ENCODE data around the gene PLCB1. TPM values are rescaled to one million over a fixed set of nuclear protein-coding genes. Genes with fewer than 3 reads are reported as not detected.

Gene PLCB1
- total and polyA plus RNA-seq, 2 experiments from 2014 or later = 14.9 to 20.7 TPM

GRCh38 chr20:8244637-8245036 lies 112.6 kb downstream of the PLCB1 start (continued):
- TF ChIP-seq, protein P1, sequence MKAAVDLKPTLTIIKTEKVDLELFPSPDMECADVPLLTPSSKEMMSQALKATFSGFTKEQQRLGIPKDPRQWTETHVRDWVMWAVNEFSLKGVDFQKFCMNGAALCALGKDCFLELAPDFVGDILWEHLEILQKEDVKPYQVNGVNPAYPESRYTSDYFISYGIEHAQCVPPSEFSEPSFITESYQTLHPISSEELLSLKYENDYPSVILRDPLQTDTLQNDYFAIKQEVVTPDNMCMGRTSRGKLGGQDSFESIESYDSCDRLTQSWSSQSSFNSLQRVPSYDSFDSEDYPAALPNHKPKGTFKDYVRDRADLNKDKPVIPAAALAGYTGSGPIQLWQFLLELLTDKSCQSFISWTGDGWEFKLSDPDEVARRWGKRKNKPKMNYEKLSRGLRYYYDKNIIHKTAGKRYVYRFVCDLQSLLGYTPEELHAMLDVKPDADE (IDR thresholded peaks at IDR 0.05) = no peak
- no peak for TF ChIP-seq NANOG (IDR thresholded peaks at IDR 0.05; ENCODE audit: borderline replicate concordance)
- TF ChIP-seq POLR2AphosphoS5 (IDR thresholded peaks at IDR 0.05; ENCODE audit: low read depth) = no peak

DNA sequence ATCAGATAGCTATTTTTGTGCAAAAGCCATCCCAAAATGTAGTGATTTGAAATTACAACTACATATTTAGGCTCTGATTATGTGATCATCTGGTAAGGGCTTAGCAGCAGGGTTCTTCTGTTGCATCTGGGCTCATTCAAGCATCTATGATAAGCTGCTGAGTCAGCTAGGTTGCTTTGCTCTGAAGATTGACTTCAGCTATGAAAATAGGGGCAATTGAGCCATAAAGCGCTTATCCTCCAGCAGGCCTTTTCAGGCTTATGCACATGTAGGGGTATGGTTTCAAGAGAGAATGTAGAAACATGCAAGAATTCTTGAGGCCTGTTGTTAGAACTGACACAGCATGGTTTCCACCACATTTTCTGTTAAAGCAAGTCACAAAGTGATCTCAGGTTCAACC lies 114.1 kb downstream of the PLCB1 start:
- H3K27me3 Mint-ChIP-seq (ENCODE audit: insufficient read depth, low read depth, poor library complexity) = no peaks in the 10 kb centered on the region
- ATAC-seq (no peak), DNase-seq (ENCODE audit: low spot score) (peak; percentile 18)
- Histone ChIP-seq H3K4me2 (no peak overlapping the region), H2AFZ (no peak overlapping the region), H3K27me3 (ENCODE audit: insufficient read depth) (no peaks in the 10 kb centered on the region), H4K20me1 (replicated peaks; ENCODE audit: insufficient read depth) (no peaks in the 10 kb centered on the region), H3K79me2 (replicated peaks; ENCODE audit: insufficient read depth) (no peaks in the 10 kb centered on the region), H3K27ac (ENCODE audit: low read depth) (no peak overlapping the region), H3K4me3 (no peak overlapping the region), H3K36me3 (ENCODE audit: insufficient read depth) (no peaks in the 10 kb centered on the region), H3K9me2 (ENCODE audit: insufficient read depth) (no peaks in the 10 kb centered on the region), H3K4me1 (ENCODE audit: insufficient read depth) (peaks cover 6% of the 10 kb centered on the region; the same call in 1 of the 2 replicates), H3F3A (replicated peaks; ENCODE audit: low read depth) (no peaks in the 10 kb centered on the region)
- H3K36me3 Mint-ChIP-seq (ENCODE audit: low read depth) = no peaks in the 10 kb centered on the region
- no peak overlapping the region for H3K4me3 Mint-ChIP-seq
- TF ChIP-seq ZNF331 (CRISPR knock-in tag; IDR thresholded peaks at IDR 0.05; ENCODE audit: low read depth) (peak; percentile 62), EZH2phosphoT487 (IDR thresholded peaks at IDR 0.05; ENCODE audit: unreplicated experiment) (no peak)
- peak overlapping the region; percentile 64; the same call in 1 of the 2 replicates for H3K27ac Mint-ChIP-seq
- peaks cover 11% of the 10 kb centered on the region; the same call in 2 of the 3 replicates for H3K4me1 Mint-ChIP-seq
- no peaks in the 10 kb centered on the region for H3K9me3 Mint-ChIP-seq

GRCh38 chr20:8246716-8247115 lies 114.7 kb downstream of the PLCB1 start:
- no peaks in the 10 kb centered on the region for H4K20me1 ChIP-seq (replicated peaks; ENCODE audit: insufficient read depth)
- H3K9me2 ChIP-seq (ENCODE audit: insufficient read depth) = peaks cover 1% of the 10 kb centered on the region; the same call in 1 of the 2 replicates
- H3K27ac ChIP-seq (ENCODE audit: low read depth) = no peak overlapping the region
- H3K79me2 ChIP-seq (replicated peaks; ENCODE audit: insufficient read depth) = no peaks in the 10 kb centered on the region
- Mint-ChIP-seq H3K9me3 (no peaks in the 10 kb centered on the region), H3K4me3 (no peak overlapping the region), H3K27ac (peak overlapping the region; percentile 64), H3K4me1 (peaks cover 11% of the 10 kb centered on the region; the same call in 2 of the 3 replicates), H3K36me3 (ENCODE audit: low read depth) (no peaks in the 10 kb centered on the region), H3K27me3 (ENCODE audit: insufficient read depth, low read depth, poor library complexity) (no peaks in the 10 kb centered on the region)
- H3K36me3 ChIP-seq (ENCODE audit: insufficient read depth) = no peaks in the 10 kb centered on the region
- H3K4me3 ChIP-seq = no peak overlapping the region
- no peaks in the 10 kb centered on the region for H3K27me3 ChIP-seq (ENCODE audit: insufficient read depth)
- no peaks in the 10 kb centered on the region for H3F3A ChIP-seq (replicated peaks; ENCODE audit: low read depth)
- no peak overlapping the region for H2AFZ ChIP-seq
- H3K4me2 ChIP-seq = no peak overlapping the region
- no peak for ATAC-seq
- H3K4me1 ChIP-seq (ENCODE audit: insufficient read depth) = peaks cover 6% of the 10 kb centered on the region; the same call in 1 of the 2 replicates
- DNase-seq (ENCODE audit: low spot score) = no peak
- TF ChIP-seq POLR2AphosphoS5 (IDR thresholded peaks at IDR 0.05; ENCODE audit: low read depth) = no peak
- TF ChIP-seq ZNF114 (CRISPR knock-in tag; IDR thresholded peaks at IDR 0.05) = no peak
- TF ChIP-seq, protein P1 (IDR thresholded peaks at IDR 0.05) = no peak
- TF ChIP-seq STAT1 (IDR thresholded peaks at IDR 0.05; ENCODE audit: unreplicated experiment) = no peak
- TF ChIP-seq, protein P2, sequence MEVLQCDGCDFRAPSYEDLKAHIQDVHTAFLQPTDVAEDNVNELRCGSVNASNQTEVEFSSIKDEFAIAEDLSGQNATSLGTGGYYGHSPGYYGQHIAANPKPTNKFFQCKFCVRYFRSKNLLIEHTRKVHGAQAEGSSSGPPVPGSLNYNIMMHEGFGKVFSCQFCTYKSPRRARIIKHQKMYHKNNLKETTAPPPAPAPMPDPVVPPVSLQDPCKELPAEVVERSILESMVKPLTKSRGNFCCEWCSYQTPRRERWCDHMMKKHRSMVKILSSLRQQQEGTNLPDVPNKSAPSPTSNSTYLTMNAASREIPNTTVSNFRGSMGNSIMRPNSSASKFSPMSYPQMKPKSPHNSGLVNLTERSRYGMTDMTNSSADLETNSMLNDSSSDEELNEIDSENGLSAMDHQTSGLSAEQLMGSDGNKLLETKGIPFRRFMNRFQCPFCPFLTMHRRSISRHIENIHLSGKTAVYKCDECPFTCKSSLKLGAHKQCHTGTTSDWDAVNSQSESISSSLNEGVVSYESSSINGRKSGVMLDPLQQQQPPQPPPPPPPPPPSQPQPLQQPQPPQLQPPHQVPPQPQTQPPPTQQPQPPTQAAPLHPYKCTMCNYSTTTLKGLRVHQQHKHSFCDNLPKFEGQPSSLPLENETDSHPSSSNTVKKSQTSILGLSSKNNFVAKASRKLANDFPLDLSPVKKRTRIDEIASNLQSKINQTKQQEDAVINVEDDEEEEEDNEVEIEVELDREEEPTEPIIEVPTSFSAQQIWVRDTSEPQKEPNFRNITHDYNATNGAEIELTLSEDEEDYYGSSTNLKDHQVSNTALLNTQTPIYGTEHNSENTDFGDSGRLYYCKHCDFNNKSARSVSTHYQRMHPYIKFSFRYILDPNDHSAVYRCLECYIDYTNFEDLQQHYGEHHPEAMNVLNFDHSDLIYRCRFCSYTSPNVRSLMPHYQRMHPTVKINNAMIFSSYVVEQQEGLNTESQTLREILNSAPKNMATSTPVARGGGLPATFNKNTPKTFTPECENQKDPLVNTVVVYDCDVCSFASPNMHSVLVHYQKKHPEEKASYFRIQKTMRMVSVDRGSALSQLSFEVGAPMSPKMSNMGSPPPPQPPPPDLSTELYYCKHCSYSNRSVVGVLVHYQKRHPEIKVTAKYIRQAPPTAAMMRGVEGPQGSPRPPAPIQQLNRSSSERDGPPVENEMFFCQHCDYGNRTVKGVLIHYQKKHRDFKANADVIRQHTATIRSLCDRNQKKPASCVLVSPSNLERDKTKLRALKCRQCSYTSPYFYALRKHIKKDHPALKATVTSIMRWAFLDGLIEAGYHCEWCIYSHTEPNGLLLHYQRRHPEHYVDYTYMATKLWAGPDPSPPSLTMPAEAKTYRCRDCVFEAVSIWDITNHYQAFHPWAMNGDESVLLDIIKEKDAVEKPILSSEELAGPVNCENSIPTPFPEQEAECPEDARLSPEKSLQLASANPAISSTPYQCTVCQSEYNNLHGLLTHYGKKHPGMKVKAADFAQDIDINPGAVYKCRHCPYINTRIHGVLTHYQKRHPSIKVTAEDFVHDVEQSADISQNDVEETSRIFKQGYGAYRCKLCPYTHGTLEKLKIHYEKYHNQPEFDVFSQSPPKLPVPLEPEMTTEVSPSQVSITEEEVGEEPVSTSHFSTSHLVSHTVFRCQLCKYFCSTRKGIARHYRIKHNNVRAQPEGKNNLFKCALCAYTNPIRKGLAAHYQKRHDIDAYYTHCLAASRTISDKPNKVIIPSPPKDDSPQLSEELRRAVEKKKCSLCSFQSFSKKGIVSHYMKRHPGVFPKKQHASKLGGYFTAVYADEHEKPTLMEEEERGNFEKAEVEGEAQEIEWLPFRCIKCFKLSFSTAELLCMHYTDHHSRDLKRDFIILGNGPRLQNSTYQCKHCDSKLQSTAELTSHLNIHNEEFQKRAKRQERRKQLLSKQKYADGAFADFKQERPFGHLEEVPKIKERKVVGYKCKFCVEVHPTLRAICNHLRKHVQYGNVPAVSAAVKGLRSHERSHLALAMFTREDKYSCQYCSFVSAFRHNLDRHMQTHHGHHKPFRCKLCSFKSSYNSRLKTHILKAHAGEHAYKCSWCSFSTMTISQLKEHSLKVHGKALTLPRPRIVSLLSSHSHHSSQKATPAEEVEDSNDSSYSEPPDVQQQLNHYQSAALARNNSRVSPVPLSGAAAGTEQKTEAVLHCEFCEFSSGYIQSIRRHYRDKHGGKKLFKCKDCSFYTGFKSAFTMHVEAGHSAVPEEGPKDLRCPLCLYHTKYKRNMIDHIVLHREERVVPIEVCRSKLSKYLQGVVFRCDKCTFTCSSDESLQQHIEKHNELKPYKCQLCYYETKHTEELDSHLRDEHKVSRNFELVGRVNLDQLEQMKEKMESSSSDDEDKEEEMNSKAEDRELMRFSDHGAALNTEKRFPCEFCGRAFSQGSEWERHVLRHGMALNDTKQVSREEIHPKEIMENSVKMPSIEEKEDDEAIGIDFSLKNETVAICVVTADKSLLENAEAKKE (CRISPR knock-in tag; IDR thresholded peaks at IDR 0.05) = no peak
- no peak for TF ChIP-seq JUNB (IDR thresholded peaks at IDR 0.05; ENCODE audit: unreplicated experiment)
- no peak for TF ChIP-seq CTCF (conservative IDR thresholded peaks at IDR 0.05; ENCODE audit: low read depth in 2 of 2)
